Stimulated activated CD4-positive, alpha-beta T cell treated with anti-CD3 and anti-CD28 coated beads, Interleukin-4, amount 100 ng/mL, for 4 hours (primary cell): ENCODE measurements around the gene GMDS.

Experiments
- DNase-seq, 2 experiments: peaks; one replicate each; pipeline ENCODE4 v3.0.0-alpha.2; 2020

The GMDS gene

DNA sequence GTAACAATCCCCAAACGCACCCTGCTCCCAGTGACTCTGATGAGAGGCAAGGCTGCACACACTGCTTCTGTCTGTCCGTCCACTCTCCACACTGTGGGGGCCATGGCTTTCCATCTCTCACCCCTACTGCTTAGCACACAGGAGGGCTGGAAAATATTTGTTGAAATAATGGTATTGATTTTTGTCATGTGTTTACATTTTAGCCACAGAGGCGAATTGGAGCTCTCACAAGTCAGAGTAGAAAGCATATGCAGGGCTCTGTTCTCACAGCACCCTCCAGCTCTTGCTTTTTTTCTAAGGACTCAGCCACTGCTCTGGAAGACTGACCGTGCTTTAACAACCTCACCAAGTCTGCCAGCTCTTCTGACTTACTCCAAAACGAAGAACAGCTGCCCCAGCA, 273.8 kb downstream of the GMDS start:
- no peak for DNase-seq

DNA sequence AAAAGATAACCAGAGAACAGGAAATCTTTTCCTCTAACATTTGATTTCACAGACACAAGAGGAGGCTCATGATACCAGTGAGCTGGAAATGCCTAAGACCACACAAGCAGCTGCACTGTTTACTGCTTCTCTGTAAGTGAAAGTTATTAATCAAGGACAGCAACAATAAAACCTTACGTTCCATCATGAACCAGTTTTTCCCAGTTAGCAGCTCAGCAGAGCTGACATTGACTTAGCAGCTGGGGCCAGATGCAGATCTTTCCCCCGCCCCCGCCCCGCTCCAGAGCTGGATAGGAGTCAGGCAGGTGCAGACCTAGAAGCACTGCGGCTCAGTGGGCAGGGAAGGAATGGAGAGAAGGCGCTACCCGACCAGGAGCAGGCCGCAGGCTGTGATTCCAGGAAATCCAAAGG, 275.2 kb downstream of the GMDS start:
- no peak for DNase-seq

DNA sequence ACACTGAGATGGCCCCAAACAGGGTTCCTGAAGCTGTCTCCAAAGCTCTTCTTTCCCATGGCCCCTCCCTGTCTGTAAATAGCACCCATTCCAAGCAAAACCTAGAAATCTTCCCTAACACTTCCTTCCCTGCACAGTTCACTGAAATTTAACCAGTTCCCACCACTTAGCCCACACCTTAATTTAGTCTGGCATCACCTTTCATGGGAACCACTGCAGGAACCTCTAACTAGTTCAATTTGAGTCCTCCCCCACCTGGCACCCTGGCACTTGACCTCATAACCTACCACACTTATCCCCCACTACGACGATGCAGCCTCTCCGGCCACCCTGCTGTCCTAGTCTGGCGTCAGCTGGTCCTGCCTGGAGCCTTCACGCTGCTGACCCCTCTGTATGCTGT, 278.7 kb downstream of the GMDS start:
- no peak for DNase-seq

DNA sequence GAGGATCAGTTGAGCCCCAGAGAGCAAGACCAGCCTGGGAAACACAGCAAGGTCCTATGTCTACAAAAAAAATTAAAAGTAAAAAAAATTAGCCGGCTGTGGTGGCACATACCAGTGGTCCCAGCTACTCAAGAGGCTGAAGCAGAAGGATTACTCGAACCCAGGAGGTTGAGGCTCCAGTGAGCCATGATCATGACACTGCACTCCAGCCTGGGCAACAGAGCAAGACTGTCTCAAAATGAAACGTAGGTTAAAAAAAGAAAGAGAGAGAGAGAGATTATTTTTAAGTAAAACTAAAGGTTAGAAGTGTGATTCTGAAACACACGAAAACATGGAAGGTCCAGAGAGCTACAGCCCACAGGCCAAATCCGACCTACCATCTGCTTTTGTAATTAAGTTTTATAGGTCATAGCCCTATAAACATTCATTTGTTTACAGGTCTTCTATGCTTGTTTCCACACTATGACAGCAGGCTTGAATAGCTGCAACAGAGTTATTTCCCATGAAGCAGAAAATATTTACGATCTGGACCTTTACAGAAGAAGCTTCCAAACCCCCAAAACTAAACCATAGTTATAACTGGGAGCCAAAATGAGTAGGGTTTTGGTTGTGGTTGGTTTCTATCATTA, 279.7 kb downstream of the GMDS start:
- DNase-seq = no peak

DNA sequence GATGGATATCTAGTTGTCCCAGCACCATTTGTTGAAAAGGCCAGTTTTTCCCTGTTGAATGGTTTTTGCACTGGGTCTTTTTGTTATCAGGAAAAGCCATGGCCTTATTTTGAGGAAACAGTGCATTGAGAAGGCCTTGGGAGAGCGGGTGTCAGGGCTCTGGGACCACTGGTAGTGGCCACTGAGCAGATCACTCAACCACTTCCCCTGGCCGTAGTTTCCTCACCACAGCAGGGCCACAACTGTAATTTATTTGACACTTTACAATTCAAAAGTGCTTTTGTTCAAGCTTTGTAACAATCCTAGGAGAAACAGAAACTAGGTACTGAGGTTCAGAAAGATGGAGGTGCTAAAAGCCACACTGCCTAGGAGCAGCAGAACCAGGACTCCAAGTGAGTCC, 281.8 kb downstream of the GMDS start:
- no peak for DNase-seq

DNA sequence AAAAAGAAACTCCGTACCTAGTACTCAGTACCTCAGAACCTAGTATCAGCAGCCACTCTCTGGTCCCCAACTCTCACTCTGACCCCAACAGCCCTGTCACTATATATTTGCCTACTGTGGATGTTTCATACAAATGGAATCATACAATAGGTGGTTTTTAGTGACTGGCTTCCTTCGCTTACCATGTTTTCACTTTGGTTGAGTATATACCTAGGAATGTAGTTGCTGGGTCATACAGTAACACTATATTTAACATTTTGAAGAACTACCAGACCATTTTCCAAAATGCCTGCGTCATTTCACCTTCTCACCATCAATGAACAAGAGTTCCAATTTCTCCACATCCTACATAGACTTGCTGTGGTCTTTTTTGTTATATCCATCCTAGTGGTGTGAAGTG, 283.2 kb downstream of the GMDS start:
- DNase-seq = no peak

DNA sequence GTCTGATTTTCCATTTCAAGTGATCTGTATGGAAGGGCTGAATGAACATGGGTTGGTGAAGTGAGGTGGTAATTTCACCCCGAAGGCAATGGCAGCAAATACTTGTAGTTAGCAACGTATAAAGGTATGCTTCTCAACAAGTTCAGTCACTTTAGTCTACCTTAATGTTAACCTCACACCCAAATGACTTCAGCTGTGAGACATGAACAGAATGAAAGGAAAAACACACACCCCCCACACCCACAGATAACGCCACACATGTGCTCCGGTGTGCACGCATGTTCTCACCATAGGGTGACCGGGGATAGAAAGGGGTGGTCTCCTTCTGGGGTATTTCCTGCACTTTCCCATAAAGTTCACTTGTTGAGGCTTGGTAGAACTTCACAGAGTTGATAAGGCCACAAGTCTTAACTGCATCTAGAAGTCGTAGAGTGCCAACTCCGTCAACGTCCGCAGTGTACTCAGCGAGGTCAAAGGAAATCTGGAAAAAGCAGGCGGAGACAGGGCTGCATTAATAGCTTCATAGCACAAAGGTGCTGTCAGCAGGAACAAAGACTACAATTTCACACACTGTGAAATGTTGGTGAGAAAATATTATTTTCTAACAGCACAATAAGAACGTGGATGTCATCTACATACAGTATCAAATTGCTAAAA, 284.8 kb downstream of the GMDS start:
- DNase-seq = no peak

DNA sequence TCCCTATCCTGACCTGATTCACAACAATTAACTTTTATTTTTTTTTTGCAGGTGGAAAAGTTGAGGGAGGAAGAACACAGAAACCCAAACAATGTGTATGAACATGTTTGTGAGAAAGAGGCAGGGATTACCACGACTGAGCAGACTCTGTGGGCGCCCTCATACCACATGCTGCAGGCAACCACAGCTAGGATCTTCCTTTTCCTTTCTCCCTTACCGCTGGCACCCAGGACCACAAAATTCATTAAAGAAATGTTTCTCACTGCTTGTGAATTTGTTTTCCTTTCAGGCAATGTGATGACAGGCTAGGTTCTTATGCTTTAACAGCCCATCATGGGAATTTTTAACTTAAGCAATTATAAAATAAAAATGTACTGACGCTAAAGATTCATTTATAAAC, 287.1 kb downstream of the GMDS start:
- no peak for DNase-seq

DNA sequence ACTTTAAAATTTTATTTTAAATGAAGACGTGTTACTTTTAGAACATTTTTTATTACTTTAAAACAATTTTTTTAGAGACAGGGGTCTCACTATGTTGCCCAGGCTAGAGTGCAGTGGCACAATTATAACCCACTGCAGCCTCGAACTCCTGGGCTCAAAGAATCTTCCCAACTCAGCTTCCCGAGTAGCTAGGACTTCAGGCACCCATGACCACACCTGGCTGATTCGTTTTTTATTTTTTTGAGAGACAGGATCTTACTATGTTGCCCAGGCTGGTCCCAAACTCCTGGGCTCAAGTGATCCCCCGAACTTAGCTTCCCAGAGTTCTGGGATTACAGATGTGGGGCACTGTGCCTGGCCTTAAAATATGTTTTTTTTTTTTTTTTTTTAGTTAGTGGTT, 287.7 kb downstream of the GMDS start:
- DNase-seq = no peak

DNA sequence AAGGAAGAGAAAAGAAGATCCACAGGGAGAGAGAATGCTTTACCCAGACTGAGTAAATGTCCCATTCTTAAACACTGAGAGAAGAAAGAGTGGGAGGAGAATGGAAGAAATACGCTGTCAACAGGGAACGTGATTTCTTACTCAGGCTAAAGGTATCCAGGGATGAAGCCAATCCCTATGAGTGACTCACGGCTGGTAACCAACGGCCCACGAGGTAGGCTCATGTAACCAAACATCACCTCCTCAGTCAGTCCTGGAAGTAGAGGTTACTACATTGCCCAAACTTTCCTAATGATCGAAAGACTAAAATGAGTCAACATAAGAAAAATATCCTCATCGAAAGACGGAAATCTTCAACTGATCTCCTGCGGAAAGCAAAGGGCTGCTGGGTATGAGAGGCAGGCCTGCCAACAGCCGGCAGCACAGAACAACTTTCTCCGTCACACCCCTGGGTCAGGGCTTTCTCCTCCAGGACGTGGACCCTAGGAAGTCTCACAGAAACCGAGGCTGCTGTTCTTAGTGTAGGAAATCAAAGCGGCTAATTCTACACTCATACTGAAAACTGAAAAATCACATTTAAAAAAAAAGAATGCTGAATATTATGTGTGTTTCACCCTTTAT, 292.6 kb downstream of the GMDS start:
- no peak for DNase-seq

DNA sequence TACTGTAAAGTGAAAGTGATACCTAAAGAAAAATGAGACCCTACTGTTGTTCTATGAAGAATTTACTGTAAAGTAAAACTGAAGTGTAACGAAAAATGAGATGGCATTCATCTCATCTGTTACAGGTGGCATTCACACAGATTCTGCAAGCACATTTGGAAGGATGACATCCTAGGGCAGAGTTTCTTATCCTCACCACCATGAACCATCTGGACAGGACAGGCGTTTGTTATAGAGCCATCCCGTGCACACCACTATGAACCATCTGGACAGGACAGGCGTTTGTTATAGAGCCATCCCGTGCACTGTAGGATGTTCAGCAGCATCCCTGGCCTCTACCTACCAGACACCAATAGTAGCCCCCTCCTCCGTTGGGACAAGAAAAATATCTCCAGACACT, 294.8 kb downstream of the GMDS start:
- no peak for DNase-seq

DNA sequence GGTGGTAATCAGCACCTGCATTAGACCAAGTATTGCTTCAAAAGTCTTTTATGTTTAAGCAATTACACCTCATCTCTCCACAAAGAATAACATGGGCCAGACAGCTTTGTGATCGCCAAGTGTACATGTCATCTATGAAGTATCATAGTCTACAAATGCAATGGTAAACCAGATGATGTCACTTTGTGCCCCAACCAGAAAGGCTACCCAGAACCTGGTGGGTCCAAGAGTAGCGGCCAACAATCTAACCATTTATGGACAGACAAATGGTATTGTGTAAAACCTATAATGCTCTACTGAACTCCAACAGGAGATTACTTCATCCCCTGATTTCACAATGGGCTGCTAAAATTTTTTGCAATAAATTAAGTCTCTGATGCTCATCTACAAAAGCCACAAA, 295.9 kb downstream of the GMDS start:
- no peak for DNase-seq

DNA sequence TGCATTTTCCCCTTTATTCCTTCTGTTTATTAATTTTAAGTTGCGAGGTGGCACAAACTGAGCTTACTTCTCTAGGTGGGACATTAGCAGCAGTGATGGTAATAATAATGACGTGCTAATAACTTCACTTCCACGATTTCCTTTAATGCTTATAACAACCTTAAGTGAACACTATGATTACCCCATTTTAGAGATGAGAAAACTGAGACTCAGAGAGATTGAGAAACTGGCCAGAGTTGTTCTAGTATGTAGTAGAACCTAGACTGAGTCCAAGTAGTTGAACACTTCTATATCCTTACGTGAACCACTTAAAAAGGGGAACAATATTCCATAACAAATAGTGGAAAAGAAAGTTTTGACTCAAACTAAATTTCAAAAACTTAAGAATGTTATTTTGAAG, 297.5 kb downstream of the GMDS start:
- no peak for DNase-seq

DNA sequence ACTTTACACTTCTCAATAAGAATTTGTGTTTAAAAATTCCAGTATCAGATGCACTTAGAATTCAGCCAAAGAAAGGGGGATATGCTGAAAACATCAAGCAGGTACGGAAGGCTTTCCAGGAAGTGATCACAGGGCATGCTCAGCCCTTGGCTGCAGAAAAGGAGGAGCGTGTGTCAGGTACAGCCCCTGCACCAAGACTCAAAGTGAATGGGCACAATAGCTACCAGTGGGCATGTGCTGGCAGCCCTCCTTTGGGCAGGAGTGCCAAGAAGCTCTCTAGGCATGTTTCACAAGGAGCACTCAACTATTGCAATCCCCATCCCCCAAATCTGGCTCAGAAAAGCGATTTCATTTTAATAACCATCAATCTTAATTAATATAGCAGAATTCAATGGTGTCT, 298.8 kb downstream of the GMDS start:
- no peak for DNase-seq

DNA sequence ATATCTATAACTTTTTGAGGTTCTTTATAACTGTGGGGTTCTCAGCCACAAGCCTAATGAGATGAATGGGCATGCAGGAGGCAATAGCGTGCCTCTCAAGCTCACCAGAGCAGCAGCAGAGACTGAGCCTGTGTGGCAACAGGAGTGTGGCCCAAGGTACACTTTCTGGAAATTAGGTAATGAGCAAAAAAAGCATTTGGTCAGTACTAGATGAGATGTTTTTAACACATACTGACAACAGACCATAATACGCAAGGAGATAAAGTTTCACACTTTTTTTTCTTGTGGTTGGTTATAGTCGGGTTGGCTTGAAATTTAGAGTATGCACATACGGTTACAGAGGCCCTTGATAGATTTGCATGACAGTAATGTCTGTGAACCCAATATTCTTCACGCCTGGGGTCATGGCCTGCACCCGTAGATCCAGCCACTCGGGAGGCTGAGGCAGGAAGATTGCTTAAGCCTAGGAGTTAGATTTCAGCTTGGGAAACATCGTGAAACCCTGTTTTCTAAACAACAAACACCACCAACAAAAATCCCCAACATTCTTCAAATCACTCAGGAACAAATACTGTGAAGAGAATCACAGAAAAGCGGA, 300.1 kb downstream of the GMDS start:
- DNase-seq = no peak

DNA sequence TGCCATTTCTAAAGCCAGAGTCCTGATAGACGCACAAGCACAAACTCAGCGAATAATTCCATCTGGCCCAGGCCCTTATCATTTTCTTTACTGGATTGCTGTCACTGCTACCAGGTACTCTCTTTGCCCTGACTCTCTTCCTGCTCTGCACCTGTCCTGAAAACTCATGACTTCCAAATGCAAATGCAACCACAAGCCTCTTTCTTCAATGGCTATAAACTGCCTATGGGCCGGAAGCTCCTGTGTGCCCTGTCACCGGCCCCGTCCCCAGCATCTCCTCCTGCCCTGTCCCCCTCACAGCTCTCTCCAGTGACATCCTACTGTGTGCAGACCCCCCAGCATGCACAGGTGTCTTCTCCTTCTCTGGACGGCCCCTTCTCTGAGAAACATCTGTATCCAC, 302.6 kb downstream of the GMDS start:
- no peak for DNase-seq

DNA sequence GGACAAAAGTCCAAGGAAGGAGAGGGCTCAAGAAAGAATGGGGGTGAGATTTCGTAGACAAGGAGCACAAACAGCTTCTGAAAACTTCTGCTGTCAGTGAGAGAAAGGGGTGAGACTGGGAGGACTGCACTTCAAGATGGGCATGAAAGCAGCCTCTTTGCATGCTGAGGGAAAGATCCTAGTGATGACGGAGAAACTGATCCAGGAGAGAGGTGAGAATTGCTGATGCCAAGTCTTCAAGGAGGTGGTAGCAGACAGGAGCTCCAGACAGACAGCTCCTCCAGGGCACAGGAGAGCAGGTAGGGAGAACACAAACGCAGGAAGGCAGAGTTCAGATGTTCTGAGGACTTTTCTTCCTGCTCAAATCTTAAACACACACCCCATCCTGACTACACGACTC, 303.9 kb downstream of the GMDS start:
- no peak for DNase-seq

DNA sequence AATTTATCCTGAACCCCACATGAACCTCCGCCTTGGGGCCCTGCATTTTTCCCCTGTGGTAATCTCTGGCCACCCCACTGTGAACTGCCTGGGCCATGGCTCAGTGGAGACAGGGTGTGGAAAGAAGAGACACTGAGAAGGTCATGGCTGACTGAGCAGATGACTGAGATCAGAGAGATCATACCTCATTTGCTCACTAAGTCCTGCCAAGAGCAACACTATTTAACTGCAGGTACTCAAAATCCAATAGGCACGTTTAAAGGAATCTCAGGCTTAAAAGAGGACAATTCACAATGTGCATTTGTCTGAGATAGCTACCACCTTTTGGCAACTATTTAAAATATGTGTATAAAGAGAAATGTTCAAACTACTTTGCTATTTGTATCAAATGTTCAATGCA, 305.0 kb downstream of the GMDS start:
- DNase-seq = no peak

DNA sequence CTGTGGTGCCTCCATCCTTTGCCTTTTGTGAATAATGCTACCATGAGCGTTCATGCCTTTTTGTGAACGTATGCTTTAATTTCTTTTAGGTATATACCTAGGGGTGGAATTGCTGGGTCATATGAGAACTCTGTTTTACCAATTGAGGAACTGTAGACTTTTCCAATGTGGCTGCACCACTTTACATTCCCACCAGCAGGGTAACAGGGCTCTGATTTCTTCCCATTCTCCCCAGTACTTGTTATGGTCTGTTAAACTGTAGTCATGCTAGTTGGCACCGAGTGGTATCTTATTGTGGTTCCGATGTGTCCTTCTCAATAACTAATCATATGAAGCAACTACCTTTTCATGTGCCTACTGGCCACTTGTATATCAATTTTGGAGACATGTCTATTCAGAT, 312.1 kb downstream of the GMDS start:
- DNase-seq = no peak

DNA sequence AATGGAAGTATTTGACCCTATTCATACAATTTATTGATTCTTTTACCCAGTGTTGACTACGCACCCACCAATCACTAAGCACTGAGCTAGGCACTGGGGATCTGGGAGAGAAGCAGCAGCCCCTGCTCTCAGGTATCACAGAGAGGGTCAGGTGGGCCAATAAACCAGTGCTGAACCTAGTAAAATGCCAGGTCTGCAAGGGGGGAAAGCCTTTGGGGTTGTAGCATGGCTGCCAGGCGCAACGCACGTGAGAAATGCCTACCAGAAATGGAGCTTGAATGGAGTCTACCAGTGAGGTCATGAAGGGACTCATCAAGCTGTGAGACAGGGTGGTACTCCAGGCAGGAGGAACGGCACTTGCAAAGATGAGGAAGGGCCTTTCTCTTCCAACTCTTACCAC, 313.6 kb downstream of the GMDS start:
- no peak for DNase-seq

DNA sequence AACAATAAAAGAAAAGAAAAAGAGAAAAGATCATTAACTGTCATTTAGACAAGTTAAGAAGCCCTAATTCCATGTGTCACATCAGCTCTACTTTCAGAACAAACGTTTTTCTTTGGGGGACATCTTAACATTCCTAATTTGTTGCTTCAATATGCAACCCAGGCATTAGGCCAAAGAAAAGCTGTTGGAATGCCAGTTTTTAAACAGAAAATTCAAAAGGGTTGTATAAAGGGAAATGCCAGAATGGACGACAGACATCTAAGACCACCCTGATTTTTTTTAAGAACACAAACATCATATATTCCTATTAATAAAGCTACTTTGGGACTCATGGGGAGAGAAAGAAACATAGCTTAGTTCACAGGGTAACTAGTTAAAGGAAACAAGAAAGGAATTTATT, 315.0 kb downstream of the GMDS start:
- DNase-seq = no peak

DNA sequence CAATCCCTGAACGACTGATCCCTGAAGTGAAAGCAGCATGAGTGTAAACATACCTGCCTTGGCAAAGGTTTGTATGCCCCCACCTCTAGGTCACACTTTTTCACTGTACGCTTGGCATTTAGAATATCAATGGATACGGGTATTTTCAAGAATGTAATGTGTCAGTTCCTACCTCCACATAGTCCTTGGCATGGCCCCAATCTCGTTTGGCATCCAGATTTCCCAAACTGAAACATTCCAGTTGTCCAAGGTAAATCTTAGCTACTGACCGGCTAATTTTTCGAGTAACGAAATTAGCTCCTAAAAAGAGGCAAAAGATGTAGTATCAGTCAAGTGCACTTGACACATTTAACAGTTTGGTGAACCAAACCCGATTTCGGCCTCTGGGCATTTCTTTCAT, 315.5 kb downstream of the GMDS start:
- DNase-seq = no peak

DNA sequence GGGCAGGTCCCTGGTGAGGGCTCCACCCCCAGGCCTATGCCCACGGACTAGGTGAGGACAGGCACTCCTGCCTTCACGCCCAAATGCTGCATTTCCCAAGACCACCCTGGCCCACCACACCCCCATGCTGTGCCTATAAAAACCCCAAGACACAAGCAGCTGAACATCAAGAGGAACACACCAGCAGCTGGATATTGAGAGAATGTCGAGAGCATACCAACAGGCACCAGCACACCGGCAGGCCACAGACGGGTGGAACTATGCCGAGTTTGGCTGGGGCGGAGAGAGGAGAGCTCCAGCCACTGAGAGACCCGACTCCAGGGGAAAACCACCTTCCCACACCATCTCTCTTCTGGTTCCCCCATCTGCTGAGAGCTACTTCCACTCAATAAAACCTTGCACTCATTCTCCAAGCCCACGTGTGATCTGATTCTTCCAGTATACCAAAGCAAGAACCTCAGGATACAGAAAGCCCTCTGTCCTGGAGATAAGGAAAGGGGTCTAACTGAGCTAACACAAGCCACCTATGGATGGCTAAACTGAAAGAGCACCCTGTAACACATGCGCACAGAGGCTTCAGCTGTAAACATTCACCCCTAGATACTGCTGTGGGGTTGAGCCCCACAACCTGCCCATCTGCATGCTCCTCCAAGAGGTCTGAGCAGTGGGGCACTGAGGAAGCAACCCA, 319.5 kb downstream of the GMDS start:
- DNase-seq = no peak

DNA sequence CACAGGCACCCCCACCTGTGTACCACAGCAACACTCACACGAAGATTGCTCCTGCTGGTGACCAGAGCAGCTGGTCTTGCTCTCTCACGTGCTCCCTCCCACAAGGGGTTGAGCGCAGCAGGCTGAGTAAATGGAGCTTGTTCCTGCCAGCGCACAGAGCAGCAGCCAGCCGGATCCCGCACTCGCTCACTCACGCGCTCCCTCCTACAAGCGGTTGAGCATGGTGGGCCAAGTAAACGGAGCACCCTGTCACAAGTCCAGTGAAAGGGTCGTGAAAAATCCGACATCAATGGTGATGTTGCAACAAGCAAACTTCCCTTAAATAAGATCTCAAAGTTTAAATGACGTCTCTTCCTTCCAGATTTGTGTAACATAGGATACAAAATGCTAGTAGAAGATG, 322.0 kb downstream of the GMDS start:
- DNase-seq = no peak
